HG02610 (cell line): Measurements from ENCODE around the gene CRYGN.

Experiments
- ATAC-seq: cut with Tn5 transposase; IDR thresholded peaks from one replicate; pipeline ENCODE4 v1.9.1; 2021; ENCODE audit warnings: mild to moderate bottlenecking, moderate library complexity; ENCODE audit not compliant: unreplicated experiment

Gene CRYGN

DNA sequence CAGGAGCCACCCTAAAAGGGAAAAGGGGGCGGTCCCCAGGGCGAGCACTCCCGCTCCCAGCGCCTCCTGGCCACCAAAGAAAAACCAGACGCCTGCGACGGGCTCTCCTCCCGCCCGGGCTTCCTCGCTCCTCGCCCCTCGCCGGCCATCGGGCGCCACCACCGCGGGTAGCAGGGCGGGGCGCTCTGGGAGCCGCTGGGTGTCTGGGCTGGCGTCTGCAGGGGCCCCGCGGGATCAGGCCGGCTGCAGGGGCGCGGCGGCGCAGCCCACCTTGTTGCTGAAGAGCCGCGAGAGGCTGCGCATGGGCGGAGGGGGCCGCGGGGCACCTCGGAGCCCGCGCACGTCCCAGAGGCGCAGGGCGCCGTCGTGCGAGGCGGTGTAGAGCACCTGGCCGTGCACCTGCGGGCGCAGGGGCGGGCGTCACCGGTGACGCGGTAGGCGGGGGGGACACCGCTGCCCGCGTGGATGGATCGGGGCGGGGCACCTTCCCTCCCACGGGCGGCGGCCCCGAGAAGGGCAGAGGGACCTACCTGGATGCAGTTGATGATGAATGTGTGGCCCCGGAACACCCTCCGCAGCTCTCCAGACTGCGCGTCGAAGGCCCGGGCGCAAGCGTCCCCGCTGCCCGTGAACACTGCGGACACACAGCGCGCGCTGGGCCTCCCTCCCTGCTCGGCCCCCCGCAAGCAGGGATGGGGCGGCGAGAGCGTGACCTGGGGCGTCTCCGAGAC, 58.4 kb downstream of the CRYGN start:
- peak; percentile 31 for ATAC-seq

DNA sequence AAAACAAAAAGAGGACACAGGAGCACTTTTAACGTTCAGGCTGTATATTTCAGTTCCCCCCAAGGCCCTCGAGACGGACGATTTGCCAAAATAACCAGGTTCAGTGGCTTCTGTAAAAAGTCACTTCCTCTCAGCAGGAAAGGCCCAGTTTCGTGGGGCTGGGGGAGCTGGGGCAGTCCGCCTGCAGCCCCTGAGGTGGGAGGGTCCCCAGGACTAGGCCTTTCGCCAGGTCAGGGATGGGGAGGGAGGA, 58.9 kb downstream of the CRYGN start:
- ATAC-seq = peak; percentile 19

DNA sequence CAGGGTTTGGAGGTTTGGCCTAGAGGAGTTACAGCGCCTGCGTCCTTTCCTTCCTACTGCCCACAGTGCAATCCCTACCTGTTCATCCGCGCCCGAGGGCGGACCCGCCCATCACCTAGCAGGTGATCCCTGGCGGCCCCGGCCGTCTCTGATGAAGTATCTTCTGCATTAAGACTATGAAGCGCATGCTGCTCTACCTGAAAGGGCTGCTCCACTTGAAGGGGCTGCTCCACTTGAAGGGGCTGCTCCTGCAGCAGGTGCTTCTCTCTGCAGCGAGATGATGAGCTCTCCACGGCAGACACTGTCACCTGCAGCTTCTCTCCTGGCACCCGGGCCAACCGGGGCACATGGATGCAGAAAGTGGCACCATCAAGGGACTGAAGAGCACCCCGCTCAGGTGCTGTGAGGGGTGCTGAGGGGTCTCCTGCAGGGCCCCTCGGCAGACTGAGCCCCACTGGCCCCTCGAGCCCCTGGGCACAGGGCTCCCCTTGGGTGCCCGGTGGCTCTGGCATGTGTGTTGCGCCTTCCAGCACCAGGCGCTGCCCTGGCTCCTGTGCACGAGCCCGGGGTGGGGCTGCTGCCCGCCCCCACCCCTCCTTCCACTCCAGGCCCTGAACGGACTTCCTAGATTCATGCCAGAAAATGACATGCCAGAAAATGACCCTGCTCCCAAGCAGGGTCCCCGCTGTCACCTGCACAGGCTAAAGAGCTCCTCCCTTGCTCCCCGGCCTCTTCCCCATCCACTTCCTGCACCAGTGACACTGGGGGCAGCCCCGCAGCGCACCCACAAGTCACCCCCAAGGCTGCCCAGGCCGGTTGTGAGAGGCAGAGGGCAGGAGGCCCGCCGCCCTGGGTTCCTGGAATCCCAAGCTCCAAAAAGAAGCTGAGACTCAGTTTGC, 59.5 kb downstream of the CRYGN start:
- no peak for ATAC-seq

- ATAC-seq = no peak
These were observed 60.3 kb downstream of the CRYGN start for GRCh38 chr7:151379534-151380198.

- ATAC-seq = no peak
These were observed 60.8 kb downstream of the CRYGN start for GRCh38 chr7:151379193-151379520.
